SK-N-MC (cell line): ENCODE data around the gene ARL6IP4.

ENCODE experiments used
- DNase-seq: peaks from one replicate; pipeline ENCODE4 v3.0.0-alpha.2; 2011; ENCODE audit warnings: low read depth, low spot score
- H3K27ac ChIP-seq: fragments of 200-600 bp; sonication (generic); 2 replicates; pipeline ENCODE4 v1.5.1; 2016; ENCODE audit warnings: mixed run types
- H3K36me3 ChIP-seq: fragments of 200-600 bp; sonication (generic); 2 replicates; pipeline ENCODE4 v1.6.1; 2017; ENCODE audit warnings: antibody characterized with exemption, low read length, mixed read lengths; ENCODE audit not compliant: insufficient read depth
- H3K4me3 ChIP-seq: fragments of 200-600 bp; sonication (generic); 2 replicates; pipeline ENCODE4 v1.5.1; 2016
- H3K9ac ChIP-seq: fragments of 200-600 bp; sonication (generic); 2 replicates; pipeline ENCODE4 v1.8.0; 2017; ENCODE audit warnings: mixed run types, mixed read lengths; ENCODE audit not compliant: insufficient read length
- H3K9me3 ChIP-seq: fragments of 200-600 bp; sonication (generic); 2 replicates; pipeline ENCODE4 v1.6.1; 2017; ENCODE audit warnings: low read depth, mild to moderate bottlenecking, antibody characterized with exemption, low read length, moderate library complexity, mixed read lengths
- EZH2 ChIP-seq: fragments of 200-600 bp; sonication (generic); IDR thresholded peaks from one replicate; pipeline ENCODE4 v1.6.1; 2017; ENCODE audit warnings: antibody characterized with exemption
- FOXP2 ChIP-seq: optimal IDR thresholded peaks from 2 replicates; pipeline ENCODE3; 2011; ENCODE audit warnings: mild to moderate bottlenecking, moderate library complexity; ENCODE audit not compliant: insufficient read depth; ENCODE audit errors: extremely low read length, control extremely low read depth
- POLR2AphosphoS5 ChIP-seq: IDR thresholded peaks from 2 replicates; pipeline ENCODE4 v1.6.1; 2012; ENCODE audit warnings: mild to moderate bottlenecking, low read depth, low read length, borderline replicate concordance

ARL6IP4 gene

DNA sequence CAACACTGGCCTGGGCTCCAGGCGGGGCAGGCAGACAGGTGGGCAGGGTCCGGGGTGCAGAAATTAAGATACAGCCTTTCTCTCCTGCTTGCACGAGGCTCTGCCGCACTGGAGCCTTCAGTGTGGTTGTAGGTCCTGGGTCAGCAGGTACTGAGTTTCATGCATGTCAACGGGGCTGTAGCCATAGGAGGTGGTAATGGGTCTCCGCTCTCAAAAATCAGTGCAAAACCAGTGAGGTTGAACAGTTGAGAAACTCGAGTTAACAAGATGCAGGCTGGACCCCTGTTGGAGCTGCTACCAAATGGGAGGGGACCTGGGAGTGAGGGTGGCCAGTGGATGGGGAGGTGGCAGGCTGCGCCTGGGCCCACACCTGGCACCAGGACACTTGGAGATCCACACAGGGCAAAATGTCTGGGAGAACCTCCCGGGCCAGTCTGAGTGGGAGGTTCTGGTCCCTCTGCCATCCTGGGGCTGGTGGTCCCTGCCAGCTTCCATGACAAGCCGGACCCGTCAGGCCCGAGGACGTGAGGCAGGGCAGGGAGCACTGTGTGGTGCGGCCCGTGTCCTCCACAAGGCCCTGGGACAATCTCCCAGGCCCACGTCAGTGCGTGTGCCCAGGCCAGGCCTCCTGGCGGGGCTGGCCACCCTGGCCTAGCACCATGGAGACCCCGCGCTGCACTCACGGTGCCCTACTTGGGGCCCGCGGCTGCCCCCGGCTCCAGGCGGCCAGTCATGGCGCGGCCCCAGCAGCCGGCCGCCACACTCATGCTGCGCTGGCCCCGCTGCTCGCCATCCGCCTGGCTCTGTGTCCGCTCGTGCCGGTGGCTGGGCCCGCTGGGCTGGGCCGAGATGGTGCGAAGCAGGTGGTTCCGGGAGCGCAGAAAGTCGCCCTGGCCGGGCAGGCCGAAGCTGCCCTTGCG, 5.1 kb downstream of the ARL6IP4 start:
- H3K4me3 ChIP-seq, result no peak overlapping the region
- TF ChIP-seq POLR2AphosphoS5, result no peak
- no peak for TF ChIP-seq EZH2
- TF ChIP-seq FOXP2, result no peak
- H3K9me3 ChIP-seq, result no peaks in the 10 kb centered on the region
- no peak overlapping the region for H3K9ac ChIP-seq
- peaks cover 7% of the 10 kb centered on the region; the same call in 1 of the 2 replicates for H3K36me3 ChIP-seq
- DNase-seq, result no peak
- H3K27ac ChIP-seq, result no peak overlapping the region

DNA sequence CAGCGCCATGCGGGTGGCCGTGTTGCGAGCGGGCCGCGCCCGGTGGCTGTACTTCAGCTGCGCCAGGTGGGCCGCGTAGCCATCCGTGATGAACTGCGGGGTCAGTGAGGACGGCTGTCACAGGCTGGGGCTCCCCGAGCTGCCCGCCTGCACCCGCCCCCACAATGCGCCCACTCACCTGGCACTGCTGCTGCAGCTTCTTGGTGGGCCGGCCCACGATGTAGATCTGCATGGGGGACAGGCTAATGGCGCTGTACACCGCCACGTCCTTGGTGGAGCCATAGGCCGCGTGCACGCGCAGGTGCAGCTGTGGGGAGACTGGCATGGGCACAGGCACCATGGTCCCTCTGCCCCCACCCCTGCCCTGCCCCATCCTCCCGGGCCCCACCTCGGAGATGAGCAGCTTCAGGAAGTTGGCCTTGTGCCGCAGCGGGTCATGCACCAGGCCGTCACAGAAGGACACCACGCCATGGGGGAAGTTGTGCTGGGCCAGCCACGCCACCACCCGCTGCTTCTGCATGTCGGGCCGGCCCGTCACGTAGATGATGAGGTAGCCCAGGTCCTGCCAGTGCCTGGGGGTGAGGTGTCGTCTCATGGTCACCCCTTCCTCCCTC, 5.9 kb downstream of the ARL6IP4 start:
- no peak overlapping the region for H3K9ac ChIP-seq
- DNase-seq, result no peak
- H3K4me3 ChIP-seq, result no peak overlapping the region
- H3K27ac ChIP-seq, result no peak overlapping the region
- H3K36me3 ChIP-seq, result peaks cover 7% of the 10 kb centered on the region; the same call in 1 of the 2 replicates
- TF ChIP-seq EZH2 (no peak), POLR2AphosphoS5 (no peak)
- no peaks in the 10 kb centered on the region for H3K9me3 ChIP-seq

DNA sequence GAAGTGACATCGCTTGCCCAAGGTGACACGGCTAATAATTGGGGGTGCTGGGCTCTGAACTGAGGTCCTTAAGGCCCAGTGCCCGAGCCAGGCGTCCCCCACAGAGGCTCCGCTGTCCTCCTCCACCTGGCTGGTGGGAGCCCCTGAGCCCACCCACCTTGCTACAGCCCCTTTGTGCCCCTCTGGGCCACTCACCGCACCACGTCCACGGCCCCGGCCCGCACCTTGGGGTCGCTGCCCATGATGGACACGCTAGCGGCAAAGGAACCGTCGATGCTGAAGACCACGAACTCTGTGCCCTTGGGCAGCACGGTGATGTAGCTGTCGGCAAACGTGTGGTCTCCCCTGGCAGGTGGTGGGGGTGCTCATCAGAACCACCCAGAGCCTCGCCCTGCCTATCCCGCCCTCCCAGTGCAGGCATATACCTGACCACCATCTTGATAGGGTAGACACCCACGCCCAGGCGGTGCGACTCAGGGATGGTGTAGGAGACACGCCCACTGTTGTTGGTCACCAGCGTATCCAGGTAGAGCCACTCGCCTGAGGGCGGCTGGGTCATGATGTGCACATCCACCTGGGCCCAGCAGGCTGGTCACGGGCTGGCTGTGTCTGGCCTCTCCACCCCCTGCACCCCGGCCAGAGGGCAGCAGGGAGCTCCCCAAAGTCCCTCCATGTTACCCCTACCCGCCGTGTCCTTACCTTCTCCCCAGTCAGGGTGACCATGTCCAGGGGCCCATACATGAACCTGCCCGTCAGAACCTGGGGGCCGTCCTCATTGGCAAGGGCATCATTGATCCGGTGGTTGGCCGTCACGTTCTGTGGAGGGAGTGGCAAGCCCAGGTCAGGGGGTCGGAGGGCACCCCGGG, 6.8 kb downstream of the ARL6IP4 start:
- no peak overlapping the region for H3K27ac ChIP-seq
- no peak overlapping the region for H3K4me3 ChIP-seq
- DNase-seq, result no peak
- TF ChIP-seq POLR2AphosphoS5, result no peak
- no peak for TF ChIP-seq FOXP2
- TF ChIP-seq EZH2, result no peak
- no peaks in the 10 kb centered on the region for H3K9me3 ChIP-seq
- no peak overlapping the region for H3K9ac ChIP-seq
- peaks cover 7% of the 10 kb centered on the region; the same call in 1 of the 2 replicates for H3K36me3 ChIP-seq

- H3K27ac ChIP-seq, result no peak overlapping the region
- TF ChIP-seq FOXP2 (no peak), EZH2 (no peak)
- DNase-seq, result no peak
- no peaks in the 10 kb centered on the region for H3K9me3 ChIP-seq
- no peak overlapping the region for H3K9ac ChIP-seq
- H3K36me3 ChIP-seq, result peaks cover 2% of the 10 kb centered on the region; the same call in 1 of the 2 replicates
- no peak overlapping the region for H3K4me3 ChIP-seq
These were observed 7.6 kb downstream of the ARL6IP4 start for GRCh38 chr12:122988036-122988435.

DNA sequence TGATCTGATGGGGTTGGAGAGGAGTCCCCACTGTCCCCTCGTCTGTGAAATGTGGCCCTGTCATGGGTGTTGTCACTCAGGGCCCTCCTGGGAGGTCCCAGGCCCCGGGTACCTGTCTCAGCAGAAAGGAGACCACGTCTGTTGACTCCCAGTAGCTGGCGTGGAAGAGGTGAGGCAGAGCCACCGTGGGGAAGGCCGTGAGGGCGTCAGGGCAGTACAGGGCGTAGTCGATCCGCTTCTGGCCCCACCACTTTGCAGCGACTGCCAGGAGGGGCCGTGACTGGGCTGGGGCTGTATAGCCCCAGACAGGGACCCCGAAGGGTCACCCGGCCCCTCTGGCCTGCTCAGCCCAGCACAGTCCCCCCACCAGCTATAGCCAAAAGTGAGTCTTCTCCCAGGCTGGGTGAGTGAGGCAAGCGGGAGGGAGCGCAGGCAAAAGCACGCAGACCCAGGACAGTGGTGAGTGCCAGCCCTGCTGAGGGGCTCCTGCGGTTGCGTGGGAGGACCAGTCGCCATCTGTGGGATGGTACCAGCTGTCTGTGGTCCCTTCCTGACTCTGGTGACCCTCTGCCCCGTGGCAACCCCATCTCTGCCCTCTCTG, 8.2 kb downstream of the ARL6IP4 start:
- no peak overlapping the region for H3K4me3 ChIP-seq
- TF ChIP-seq POLR2AphosphoS5, result no peak
- no peak for TF ChIP-seq FOXP2
- TF ChIP-seq EZH2, result no peak
- no peak for DNase-seq
- no peak overlapping the region for H3K9ac ChIP-seq
- H3K27ac ChIP-seq, result no peak overlapping the region
- no peaks in the 10 kb centered on the region for H3K9me3 ChIP-seq
- H3K36me3 ChIP-seq, result no peaks in the 10 kb centered on the region

GRCh38 chr12:122989225-122989839, 8.9 kb downstream of the ARL6IP4 start:
- Histone ChIP-seq H3K9ac (no peak overlapping the region), H3K36me3 (no peaks in the 10 kb centered on the region), H3K9me3 (no peaks in the 10 kb centered on the region), H3K27ac (no peak overlapping the region), H3K4me3 (no peak overlapping the region)
- no peak for TF ChIP-seq POLR2AphosphoS5
- TF ChIP-seq FOXP2, result no peak
- no peak for TF ChIP-seq EZH2
- no peak for DNase-seq

GRCh38 chr12:122989874-122990419, 9.5 kb downstream of the ARL6IP4 start:
- no peak for DNase-seq
- TF ChIP-seq FOXP2 (no peak), EZH2 (no peak), POLR2AphosphoS5 (no peak)

More at GRCh38 chr12:122989874-122990419, 9.5 kb downstream of the ARL6IP4 start:
- Histone ChIP-seq H3K9ac (no peak overlapping the region), H3K4me3 (no peak overlapping the region), H3K9me3 (no peaks in the 10 kb centered on the region), H3K27ac (no peak overlapping the region), H3K36me3 (no peaks in the 10 kb centered on the region)
